GM18907 (cell line): Measurements from ENCODE around the gene RAPGEF1.
A peak's percentile ranks its signal among the peaks of the same experiment; 100 is the strongest.

Experiments
- ATAC-seq: cut with Tn5 transposase; IDR thresholded peaks from one replicate; pipeline ENCODE4 v1.9.1; 2021; ENCODE audit warnings: mild to moderate bottlenecking, moderate library complexity; ENCODE audit not compliant: unreplicated experiment

RAPGEF1 gene

DNA sequence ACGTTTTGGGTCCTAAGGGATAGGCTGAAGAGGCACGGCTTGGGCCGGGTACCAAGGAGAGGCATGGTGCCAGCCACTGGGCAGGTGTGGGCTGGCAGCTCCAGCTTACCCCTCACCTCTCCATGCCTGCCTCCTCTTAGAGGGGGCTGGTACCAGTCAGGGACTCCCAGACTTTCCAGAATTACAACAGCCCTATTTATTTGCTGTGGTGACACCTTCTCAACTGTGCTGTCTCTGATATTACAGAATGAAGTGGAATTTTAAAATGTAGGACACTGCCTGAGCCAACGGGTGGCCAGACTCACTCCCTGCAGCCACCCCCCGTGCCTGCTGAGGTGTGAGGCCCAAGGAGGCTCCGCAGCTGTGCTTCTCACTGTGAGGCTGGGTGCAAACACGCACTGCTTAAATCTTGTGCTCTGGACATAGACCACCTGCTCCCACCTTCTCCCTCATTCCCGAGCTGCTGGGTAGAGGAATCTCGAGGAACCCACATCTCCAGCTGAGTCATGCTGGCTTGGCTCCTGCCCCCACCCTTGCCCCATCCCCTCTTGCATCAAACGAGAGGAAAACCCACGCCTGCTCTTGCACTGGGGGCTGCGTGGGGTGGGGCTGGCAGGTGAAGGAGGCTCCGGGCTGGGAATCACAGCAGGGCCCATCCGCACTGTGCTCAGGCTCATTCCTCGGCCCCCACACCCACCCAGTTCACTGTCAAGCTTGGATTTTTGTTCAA lies 146.6 kb downstream of the RAPGEF1 start:
- no peak for ATAC-seq

DNA sequence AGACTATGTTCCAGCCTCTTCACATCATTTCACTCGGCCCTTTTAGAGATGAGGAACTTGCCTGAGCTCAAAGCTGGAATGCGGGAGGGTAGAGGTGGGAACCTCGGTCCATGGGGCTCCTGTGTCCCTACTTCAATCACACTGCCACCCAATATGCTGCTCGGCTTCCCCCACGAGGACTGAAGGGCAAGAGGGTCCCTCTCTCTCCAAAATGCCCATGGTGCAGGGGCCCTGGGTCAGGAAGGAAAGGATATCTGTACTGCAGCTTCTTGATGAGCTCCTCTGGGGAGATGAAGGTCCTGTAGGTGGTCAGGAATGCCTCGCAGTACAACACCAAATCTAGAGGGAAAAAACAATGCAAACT lies 148.0 kb downstream of the RAPGEF1 start:
- no peak for ATAC-seq

DNA sequence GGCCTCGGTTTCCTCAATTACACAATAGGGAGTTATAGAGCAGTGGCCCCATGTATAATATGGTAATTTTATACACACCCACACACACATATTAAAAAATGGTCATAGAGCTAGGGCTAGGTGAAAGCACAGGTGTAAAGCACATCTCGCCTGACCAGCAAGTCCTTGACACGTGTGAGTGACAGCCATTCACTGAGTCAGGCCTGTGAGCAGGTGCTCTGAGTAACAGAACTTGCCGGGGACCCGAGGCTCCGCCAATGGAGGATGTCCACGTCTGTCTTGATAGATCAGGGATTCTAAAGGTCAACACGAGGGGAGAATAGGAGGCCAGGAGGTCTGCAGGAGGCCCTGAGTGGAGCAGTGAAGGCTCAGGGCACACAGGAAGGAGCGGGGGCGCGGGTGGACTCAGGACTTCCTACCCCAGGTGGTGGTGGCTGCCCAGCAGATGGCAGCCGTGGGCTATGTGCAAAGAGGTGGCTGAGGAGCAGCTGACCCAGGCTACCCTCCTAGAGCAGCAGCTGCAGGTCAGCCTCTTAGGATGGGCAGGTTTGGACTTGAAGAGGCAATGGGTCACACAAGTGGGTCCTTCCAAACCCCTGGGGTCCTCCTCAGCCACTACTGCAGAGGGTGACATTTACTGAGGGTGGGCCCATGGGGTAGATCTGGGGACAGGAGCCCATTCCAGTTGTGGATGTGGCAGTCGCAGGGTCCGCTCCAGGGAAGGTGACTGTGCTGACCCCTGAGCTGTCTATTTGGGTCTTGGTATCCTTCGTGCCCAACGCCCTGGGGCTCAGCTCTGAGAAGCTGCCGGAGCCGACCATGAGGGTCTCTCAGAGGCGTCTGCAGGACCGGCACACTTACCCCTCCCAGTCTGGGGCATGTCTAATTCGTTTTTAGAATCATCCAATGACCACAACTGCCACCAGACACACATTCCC lies 148.7 kb downstream of the RAPGEF1 start:
- no peak for ATAC-seq

DNA sequence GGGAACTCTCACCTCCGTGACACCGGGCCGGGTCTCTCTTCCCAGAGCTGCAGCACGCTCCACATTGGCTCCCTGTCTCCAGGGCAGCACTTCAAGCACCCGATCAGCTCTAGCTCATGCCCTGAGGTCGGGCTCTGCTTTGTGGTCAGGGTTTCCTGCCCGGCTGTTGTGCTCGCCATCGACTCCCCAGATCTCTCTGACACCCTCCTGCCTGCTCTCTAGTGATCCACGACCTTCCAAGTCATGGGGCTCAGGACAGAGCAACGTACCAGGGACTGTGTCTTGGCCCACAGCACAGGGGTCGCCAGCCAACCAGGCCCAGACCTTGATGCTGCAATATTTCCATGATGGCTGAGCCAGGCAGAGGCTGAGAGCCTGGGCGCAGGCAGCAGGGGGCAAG lies 149.4 kb downstream of the RAPGEF1 start:
- ATAC-seq: no peak

DNA sequence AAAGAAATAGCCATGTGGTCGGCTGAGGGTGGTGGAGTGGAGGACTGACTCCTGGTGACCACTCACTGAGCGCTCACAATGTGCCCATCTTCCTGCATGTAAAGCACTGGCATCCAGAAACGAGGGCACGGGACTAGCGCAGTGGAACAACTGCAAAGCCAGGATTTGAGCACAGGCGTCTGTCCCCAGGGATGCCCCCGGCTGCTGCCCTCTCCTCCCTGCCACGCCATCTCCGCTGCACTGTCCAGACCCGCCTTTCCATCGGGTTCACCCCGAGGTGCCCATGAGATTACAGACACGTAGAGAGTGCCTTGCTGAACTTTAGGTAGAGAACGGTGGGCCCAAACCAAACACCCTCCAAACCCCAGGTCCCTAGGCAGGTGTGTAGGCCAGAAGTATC lies 149.9 kb downstream of the RAPGEF1 start:
- no peak for ATAC-seq

DNA sequence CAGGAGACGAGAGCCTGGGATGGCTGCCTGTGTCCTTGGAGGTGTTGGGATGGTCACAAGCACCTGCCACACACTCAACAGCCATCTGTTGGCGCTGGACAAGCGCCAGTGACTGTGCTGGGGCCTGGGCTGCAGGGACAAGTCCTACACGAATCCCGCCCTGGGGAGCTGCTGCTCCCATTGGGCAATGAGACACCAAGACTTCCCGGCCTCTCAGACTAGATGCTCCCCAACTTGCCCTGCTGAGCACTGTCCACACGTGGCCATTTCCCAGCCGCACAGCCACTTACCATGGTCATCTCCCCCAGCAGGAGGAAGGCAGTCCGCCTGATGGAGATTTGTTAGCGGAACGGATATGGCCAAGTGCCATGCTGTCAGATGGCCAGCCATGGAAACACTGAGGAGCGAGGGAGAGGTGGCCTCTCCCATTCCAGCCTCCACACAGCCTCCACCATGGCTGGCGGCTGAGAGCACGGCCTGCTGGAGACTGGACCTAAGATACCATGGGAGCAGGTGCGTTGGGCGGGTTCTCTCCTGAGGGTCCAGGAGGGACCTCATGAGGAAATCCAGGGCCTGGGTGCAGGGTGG lies 150.7 kb downstream of the RAPGEF1 start:
- no peak for ATAC-seq

DNA sequence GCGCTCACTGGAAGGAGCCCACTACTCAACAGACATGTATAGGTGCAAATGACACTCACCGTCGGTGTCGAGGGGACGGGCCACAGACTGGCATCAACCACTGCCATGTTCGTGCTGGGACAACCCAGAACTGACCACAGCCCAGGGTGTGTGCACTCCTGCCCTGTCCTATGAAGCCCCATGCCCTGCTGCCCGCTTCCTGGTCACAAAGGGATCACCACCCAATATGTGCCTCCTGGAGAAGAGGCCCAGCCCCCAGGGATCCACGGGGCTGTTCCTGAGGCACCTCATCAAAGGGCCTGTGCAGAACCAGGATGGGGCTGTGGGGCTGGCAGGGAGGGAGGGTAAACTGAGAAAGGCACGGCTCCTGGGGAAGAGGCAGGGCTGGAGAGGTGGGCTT lies 151.5 kb downstream of the RAPGEF1 start:
- no peak for ATAC-seq

DNA sequence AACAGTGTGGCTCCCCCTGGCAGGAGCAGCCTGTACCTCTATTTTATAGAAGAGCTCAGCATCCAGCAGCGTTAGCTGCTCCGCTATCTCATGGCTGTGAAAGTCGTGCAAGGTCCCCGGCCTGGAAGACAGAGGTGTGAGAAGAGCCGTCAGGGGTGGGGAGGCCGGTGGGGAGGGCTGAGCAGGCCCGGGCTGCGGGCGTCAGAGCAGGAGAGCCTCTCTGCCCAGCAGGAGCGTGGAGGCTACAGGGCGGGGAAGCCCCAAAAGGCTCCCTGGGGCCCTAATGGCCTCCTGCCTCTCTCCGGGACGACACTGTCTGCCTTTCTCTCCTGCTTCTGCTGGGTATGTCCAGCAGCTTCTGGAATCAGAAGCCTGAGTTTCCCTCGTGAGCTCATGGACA lies 152.0 kb downstream of the RAPGEF1 start:
- no peak for ATAC-seq

DNA sequence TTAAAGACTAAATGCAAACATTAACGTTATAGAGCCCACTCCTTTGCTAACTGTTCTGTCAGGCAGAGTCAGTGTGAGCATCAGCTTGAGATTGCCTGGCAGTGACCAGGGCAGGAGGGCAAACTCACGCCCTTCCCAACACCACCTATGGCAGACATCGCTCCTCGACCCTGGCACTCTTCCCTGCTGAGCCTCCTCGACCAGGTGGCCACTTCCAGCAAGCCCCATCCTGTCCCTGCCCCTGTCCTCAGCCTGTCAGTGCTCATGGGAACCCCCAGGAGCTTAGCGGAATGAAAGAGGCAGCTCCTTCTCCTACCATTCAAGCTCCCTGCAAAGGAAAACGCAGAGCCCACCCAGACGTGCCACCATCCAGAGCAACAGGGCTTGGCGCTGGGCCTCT lies 152.5 kb downstream of the RAPGEF1 start:
- ATAC-seq: no peak

DNA sequence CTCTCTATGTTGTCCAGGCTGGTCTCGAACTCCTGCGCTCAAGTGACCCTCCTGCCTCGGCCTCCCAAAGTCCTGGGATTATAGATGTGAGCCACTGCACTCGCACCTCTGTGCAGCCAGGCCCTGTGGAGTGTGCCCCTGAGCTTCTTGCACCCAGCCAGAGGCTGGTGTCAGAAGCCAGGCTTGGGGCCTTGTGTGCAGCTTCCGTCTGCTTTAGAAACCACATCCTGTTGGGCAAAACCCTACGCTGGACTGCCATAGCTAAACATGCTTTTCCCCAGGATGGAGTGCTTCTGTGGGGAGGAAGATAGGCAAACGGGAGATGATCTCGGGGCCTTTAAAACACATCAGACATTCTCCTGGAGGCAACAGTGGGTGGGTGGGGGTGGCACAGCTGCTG lies 154.5 kb downstream of the RAPGEF1 start:
- ATAC-seq: no peak

DNA sequence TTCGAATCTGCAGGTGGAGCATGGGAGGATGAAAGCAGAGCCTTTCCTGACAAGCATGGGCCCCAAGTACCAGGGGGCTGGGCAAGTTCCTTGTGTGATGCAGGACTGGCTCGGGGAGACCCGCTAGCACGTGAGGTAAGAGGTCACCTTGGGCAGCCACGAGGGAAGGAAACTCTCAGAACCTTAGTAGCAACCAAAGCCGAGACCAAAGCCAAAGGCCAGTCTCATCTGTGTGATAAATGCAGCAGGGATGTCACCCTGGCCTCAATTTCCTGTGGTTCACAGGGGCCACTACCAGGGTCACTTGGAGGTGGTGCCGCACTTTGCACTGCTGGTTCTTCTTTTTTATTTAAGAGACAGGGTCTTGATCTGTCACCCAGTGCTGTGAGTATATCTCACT lies 155.0 kb downstream of the RAPGEF1 start:
- ATAC-seq: no peak

DNA sequence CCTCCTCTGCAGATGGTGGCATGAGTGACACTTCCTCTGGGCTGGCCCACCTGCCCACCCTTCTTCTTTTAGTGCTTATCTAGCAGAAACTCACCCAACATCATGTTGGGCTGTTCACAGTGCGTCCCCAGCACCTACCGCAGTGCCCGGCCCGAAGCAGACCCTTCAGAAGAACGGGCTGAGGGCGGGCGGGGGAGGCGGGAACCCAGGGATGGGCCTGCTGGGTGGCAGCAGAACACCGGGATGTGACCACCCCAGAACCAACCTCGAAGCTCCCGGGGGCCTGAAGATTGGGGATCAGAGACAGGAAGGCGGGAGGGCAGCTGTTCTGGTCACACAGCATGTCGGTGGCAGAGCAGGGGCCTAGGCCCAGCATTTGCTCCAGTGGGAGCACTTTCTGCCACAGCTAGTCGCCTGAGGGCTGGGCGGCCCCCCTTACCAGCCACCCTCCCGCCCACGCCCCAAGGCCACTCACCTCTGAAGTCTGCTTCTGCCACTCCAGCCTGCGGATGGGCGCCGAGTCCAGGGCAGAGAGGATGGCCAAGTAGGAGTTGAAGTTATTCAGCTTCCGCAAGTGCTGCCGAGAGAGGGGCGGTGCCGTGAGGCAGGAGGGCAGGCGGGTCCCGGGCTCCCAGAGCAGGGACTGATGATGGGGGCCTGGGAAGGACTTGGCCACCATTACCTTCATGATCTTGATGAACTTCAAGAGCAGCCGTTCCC lies 155.9 kb downstream of the RAPGEF1 start:
- no peak for ATAC-seq

DNA sequence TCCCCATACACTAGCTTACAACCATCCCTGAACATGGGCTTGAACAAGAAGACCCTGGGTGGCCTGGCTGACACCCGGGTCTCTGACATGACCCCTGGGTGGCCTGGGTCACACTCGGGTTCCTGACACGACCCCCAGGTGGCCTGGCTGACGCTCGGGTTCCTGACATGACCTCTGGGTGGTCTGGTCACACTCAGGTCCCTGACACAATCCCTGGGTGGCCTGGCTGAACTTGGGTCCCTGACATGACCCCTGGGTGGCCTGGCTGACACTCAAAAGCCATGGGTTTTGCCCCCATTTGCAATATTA lies 156.6 kb downstream of the RAPGEF1 start:
- ATAC-seq: no peak

DNA sequence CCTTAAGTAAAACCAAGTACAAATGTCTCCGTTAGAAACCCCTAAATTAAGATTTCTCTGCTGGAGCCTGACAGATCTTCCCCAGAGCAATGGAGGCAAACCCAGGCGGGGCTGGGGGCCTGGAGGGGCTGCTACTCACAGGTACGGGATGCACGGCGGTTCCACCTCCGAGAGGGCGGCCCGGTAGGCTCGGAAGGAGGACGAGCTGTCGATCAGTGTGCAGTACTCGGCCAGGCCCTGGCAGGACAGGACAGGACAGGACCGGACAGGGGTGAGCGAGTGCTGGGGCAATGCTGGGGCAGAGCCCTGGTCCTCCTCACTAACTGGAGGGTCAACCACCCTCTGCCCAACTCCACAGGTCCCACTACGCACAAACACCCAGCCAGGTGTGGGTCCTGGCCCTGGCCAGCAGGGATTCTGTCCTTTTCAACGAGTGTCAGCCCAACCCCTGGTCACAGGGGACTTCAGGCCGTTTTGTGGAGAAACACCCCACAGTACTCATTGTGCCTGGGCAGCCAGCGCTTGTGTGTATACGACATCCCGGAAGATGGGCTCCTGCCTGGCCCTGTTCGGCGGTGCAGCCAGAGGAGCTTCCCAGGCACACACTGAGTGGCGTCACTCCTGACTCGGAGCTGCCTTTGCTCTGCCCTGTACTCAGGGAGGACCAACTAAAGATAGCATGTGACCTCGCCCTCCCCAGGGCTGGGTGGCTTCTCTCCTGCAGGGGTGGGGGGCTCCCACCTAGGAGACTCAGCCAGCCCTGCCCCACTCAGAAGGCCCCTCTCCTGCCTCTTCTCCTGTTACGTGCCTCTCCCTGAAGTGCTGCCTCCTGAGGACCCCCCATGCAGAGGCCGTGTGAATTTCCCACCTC lies 157.2 kb downstream of the RAPGEF1 start:
- no peak for ATAC-seq

DNA sequence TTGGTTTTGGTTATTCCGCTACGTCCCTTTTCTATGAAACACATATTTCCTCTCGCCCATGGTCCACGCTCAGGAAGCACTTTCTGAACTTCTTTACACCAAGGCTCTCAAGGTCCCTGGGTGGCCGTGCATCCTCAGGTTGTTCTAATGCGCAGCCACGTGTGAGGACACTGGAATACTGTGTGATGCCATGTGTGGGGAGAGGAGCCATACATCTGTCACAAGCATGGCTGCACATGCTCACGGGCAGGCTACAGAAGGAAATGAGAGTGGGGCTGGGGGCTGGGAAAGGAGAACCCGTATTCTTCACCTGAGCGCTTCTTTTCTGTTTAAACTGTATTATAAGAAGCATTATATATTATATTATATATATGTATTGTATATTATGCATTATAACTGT lies 157.8 kb downstream of the RAPGEF1 start:
- no peak for ATAC-seq

DNA sequence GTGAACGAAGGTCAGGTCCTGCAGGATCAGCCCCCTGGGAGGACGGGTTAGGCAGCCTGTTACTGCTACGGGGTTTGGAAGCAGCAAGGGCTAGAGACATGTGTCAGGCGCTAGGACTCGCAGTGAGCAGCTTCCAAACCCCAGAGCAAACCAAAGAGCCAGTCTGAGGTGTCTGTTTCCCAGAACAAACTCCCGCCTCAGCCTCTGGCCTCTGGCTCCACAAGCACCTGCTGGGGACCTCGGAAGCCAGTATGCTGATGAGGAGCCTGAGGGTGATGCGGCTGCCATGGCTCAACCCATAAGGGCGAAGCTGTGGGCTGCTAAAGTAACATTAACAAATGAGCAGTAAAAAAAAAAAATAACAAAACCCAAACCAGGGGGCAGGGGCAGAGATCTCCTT lies 159.5 kb downstream of the RAPGEF1 start:
- no peak for ATAC-seq

DNA sequence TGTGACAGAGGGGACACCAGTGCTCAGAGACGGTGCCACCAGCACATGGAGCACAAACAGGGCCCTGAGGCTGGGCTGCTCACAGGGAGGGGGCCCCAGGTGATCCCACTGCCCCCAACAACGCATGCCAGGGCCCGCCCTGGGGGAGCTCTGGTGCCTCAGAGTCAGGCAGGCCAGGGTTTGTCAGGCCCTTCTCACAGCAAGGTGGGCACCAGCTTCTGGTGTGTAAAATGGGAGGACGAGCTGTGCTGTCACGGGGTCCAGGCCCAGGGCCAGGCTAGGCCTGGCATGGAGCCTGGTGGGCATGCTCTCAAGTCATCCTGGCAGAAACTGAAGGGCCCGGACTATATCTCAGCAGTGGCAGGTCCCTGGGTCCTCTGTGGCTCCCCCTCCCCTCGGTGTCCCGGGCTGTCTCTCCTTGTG lies 160.1 kb downstream of the RAPGEF1 start:
- no peak for ATAC-seq

DNA sequence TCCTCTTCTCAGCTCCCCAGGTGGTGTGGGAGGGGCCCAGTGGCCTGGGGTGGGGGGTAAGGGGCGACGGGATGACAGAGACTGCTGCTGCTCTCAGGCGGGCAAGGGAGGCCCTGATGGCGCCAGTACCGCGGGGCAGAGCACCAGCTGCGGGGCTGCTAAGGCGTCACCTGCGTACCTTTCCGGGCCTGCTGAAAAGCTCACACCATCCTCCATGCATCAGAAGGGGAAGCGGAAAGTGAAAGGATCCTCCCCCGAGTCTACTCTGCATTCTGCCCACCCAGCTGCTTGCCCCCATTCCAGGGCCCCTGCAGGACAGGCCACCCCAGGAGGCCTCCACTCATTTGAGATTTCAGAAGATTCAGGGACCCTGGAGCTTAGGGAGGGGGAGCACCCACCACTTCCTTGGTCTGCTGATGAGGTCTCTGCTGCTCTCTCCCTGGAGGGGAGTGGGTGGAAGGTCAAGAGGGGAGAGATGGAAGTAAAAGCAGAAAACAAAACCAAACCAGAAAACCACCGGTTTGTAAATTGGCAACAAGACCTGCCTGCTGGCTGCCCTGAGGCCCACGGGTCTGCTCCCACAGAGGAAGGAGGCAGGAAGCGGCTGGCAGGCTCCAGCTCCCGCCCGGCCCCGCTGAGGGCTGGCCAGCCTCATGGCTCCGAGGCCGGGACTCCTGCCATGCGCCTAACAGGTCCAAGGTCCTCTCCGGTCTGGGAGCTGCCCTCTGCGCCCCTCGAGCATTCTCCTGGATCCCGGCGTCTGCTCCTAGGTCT lies 161.0 kb downstream of the RAPGEF1 start:
- ATAC-seq: peak; percentile 52

DNA sequence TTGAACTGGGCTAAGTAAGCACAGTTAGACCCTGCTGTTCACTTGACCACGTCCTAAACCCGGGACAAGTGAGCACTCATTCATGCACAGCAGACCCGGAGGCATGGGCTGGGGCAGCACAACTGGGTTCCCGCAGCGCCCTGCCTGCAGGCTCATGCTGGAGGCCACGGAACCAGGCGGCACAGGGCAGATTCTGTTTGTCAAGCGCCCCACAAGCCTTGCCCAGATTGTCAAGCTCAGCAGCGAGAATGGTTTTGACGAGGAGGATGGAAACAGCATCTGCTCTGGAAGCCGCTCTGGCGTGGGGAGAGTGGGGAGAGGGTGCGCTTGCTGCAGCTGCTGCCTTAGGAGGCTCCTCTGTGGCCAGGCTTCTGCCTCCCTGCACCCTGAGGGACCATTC lies 161.9 kb downstream of the RAPGEF1 start:
- ATAC-seq: no peak
